A673 (cell line): ENCODE results near the gene KLK11. TPM values are rescaled to one million over a fixed set of nuclear protein-coding genes. Genes with fewer than 3 reads are reported as not detected.

Experiments used
- BruUV-seq: library from RNA; stranded (reverse); fragments of 400-500 nt; replicated peaks from 2 replicates; lab custom pipeline; 2021; lab: Mats Ljungman, UMichigan
- CTCF ChIA-PET: fragments of 300-600 bp; sonication (Branson Sonifier 250); formaldehyde crosslinking; loops from one replicate; lab custom pipeline; 2022; ENCODE audit warnings: antibody characterized with exemption; lab: Charles Lee
- POLR2A ChIA-PET: fragments of 300-600 bp; sonication (Branson Sonifier 250); formaldehyde crosslinking; loops from one replicate; lab custom pipeline; 2022; ENCODE audit warnings: antibody characterized with exemption; ENCODE audit not compliant: low non-redundant PET; lab: Charles Lee
- DNase-seq: peaks from one replicate; pipeline ENCODE4 v3.0.0-alpha.2; 2015; ENCODE audit warnings: low spot score
- H3K27ac ChIP-seq: fragments of 200-600 bp; sonication (generic); 2 replicates; pipeline ENCODE4 v1.5.1; 2016; ENCODE audit warnings: mixed run types, low read depth, mild to moderate bottlenecking, mixed read lengths, antibody characterized with exemption, low read length; ENCODE audit not compliant: poor library complexity, severe bottlenecking
- H3K27me3 ChIP-seq: fragments of 200-600 bp; sonication (generic); replicated peaks from 2 replicates; pipeline ENCODE4 v1.6.1; 2017; ENCODE audit warnings: mixed run types, low read depth, mild to moderate bottlenecking, mixed read lengths, antibody characterized with exemption, low read length; ENCODE audit not compliant: insufficient read depth, poor library complexity
- H3K36me3 ChIP-seq: fragments of 200-600 bp; sonication (generic); 2 replicates; pipeline ENCODE4 v1.6.1; 2016; ENCODE audit warnings: mixed run types, mild to moderate bottlenecking, mixed read lengths, antibody characterized with exemption, low read length; ENCODE audit not compliant: insufficient read depth, poor library complexity, severe bottlenecking
- H3K4me1 ChIP-seq: fragments of 200-600 bp; sonication (generic); 2 replicates; pipeline ENCODE4 v1.6.1; 2017; ENCODE audit warnings: mixed run types, mild to moderate bottlenecking, mixed read lengths, antibody characterized with exemption, low read length; ENCODE audit not compliant: insufficient read depth, poor library complexity, severe bottlenecking
- H3K4me3 ChIP-seq: fragments of 200-600 bp; sonication (generic); 2 replicates; pipeline ENCODE4 v1.5.1; 2016; ENCODE audit warnings: low read depth, mixed run types, mild to moderate bottlenecking, mixed read lengths, low read length; ENCODE audit not compliant: poor library complexity, severe bottlenecking
- H3K9me3 ChIP-seq: fragments of 200-600 bp; sonication (generic); 2 replicates; pipeline ENCODE4 v1.6.1; 2016; ENCODE audit warnings: mixed run types, low read depth, mild to moderate bottlenecking, mixed read lengths, antibody characterized with exemption, low read length; ENCODE audit not compliant: poor library complexity, severe bottlenecking
- EZH2 ChIP-seq: fragments of 200-600 bp; sonication (generic); IDR thresholded peaks from 2 replicates; pipeline ENCODE4 v1.6.1; 2017; ENCODE audit warnings: borderline replicate concordance, low read depth, mild to moderate bottlenecking, mixed read lengths, antibody characterized with exemption, low read length; ENCODE audit not compliant: poor library complexity, severe bottlenecking
- intact Hi-C: fragments of 100-400 bp; cut with micrococcal nuclease; formaldehyde crosslinking; loops from one replicate; pipeline ENCODE4 v1.10.0; 2022; ENCODE audit not compliant: unreplicated experiment
- total RNA-seq: library from RNA; stranded (reverse); gene quantifications from 2 replicates; pipeline ENCODE4 v1.2.3, GENCODE V29; 2021
- TF ChIP-seq, protein P1 (sequence below): fragments of 300-800, 200-600 bp; sonication (generic); conservative IDR thresholded peaks from 2 replicates; pipeline ENCODE4 v1.5.1; 2017; ENCODE audit warnings: low read depth, mild to moderate bottlenecking, antibody characterized with exemption, low read length, moderate library complexity, mixed read lengths

The KLK11 gene
- total RNA-seq, 1 experiment from 2014 or later, result not detected

DNA sequence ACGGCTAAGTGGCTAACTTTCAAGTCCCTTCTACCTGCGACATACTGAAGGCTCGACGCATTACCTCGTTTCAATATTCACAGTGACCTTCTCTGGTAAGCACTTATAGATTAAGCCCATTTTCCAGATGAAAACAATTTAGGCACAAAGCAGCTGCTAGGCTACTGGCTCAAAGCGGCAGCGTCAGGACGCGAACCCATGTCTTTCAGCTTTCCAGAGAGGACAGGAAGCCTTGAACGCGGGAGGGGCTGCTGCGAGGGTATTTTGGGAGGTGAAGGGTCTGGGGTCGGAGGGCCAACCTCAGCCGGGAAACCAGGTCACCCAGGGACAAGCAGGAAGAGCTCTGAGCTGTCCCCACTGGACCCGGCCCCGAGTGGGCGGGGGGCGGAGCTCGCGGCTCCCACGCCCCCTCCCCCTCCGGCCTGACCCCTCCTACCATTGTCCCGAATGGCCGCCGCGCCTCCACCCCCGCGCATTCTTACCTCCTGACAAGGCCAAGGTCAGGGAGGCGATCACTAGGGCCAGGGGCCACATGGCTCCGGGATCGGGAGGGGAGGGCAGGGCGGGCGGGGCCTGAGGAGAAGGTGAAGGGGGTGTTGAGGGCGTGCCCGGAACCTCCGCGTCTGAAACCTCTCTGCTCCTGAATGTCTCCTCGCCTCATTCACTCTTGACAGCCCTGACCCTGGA is 38.3 kb upstream of the KLK11 start, which contains the start of gene KLK13:
KLK13 (minus strand) TSS at position 559 of the 687 bp plus-strand sequence; CDS start at position 534, 25 bp downstream.
- Histone ChIP-seq H3K4me3 (no peak within 1 kb of the TSS), H3K36me3 (no peaks in the 10 kb centered on the region), H3K27me3 (peaks cover 40% of the 10 kb centered on the region), H3K27ac (no peak within 1 kb of the TSS), H3K9me3 (no peaks in the 10 kb centered on the region), H3K4me1 (no peaks in the 10 kb centered on the region)
- BruUV-seq, result no TSS peak
- CTCF ChIA-PET, result no interaction called here
- intact Hi-C loops, result no loop called here
- TF ChIP-seq EZH2, result no peak
- POLR2A ChIA-PET, result no interaction called here
- DNase-seq, result no peak

DNA sequence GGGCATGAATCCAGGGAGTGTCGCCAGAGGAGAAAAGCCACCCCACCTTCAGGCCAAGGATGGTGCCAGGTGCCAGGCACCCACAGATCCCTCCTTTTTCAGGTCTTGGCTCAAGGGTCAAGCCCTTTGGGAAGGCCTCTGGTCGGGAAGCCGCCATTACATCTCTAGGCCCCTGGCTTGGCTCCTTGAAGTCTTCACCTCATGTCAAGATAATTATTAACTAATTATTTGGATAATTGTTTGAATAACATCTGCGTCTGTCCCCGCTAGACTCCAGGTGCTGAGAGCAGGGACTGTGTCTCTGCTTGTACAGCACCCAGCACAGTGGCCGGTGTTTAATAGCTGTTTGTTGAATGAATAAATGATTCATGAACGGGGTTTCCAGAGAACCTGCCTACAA is 37.2 kb upstream of the KLK11 start:
- ChIA-PET POLR2A (no interaction called here), CTCF (no interaction called here)
- DNase-seq, result no peak
- Histone ChIP-seq H3K27ac (no peak overlapping the region), H3K4me3 (no peak overlapping the region), H3K36me3 (no peaks in the 10 kb centered on the region), H3K9me3 (no peaks in the 10 kb centered on the region), H3K27me3 (peaks cover 35% of the 10 kb centered on the region), H3K4me1 (no peaks in the 10 kb centered on the region)
- BruUV-seq, result no TSS peak
- TF ChIP-seq, protein P1, sequence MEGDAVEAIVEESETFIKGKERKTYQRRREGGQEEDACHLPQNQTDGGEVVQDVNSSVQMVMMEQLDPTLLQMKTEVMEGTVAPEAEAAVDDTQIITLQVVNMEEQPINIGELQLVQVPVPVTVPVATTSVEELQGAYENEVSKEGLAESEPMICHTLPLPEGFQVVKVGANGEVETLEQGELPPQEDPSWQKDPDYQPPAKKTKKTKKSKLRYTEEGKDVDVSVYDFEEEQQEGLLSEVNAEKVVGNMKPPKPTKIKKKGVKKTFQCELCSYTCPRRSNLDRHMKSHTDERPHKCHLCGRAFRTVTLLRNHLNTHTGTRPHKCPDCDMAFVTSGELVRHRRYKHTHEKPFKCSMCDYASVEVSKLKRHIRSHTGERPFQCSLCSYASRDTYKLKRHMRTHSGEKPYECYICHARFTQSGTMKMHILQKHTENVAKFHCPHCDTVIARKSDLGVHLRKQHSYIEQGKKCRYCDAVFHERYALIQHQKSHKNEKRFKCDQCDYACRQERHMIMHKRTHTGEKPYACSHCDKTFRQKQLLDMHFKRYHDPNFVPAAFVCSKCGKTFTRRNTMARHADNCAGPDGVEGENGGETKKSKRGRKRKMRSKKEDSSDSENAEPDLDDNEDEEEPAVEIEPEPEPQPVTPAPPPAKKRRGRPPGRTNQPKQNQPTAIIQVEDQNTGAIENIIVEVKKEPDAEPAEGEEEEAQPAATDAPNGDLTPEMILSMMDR, result no peak
- no peak for TF ChIP-seq EZH2
- intact Hi-C loops, result no loop called here

DNA sequence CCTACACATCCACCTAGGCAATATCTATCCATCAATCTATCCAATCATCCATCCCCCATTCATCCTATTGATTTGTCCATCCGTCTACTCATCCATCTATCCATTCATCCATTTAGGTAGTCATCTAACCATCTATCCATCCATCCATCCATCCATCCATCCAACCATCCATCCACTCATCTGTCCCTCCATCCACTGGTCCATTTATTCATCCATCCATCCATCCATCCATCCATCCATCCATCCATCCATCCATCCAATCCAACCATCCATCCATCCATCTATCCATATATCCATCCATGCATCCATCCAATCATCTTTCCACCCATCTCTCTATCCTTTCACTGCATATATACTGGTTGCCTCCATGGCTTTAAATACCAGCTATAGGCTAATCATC is 34.6 kb upstream of the KLK11 start:
- ChIA-PET POLR2A (no interaction called here), CTCF (no interaction called here)
- DNase-seq, result no peak
- Histone ChIP-seq H3K4me1 (no peaks in the 10 kb centered on the region), H3K27me3 (peaks cover 32% of the 10 kb centered on the region), H3K36me3 (no peaks in the 10 kb centered on the region), H3K27ac (no peak overlapping the region), H3K4me3 (no peak overlapping the region), H3K9me3 (no peaks in the 10 kb centered on the region)
- intact Hi-C loops, result no loop called here
- no TSS peak for BruUV-seq
- TF ChIP-seq EZH2, result no peak
- TF ChIP-seq, protein P1, result no peak
